GM12891 (cell line): ENCODE results near the gene ING2.

Experiments
- POLR2A ChIP-seq: IDR thresholded peaks from 2 replicates; pipeline ENCODE4 v1.6.1; 2011; ENCODE audit warnings: low read depth, low read length, control low read depth
- POLR2AphosphoS5 ChIP-seq: IDR thresholded peaks from 2 replicates; pipeline ENCODE4 v1.6.1; 2011; ENCODE audit warnings: low read depth, low read length, control low read depth
- TAF1 ChIP-seq: IDR thresholded peaks from 2 replicates; pipeline ENCODE4 v1.6.1; 2011; ENCODE audit warnings: low read depth, low read length, control low read depth

- TF ChIP-seq POLR2A (no peak), POLR2AphosphoS5 (no peak), TAF1 (no peak; the same call in 1 of the 2 replicates)
Measured at GRCh38 chr4:183504930-183505610, at the start of gene ING2.
